NCI-H128 (cell line): ENCODE data around the gene LMTK3.
"Not testable (repeated sequence)": the region's sequence is repeated elsewhere in the genome, so short reads cannot be mapped to it uniquely, and the experiment has no call there.

Experiments used
- DNase-seq: peaks from one replicate; lab custom pipeline; 2025; ENCODE audit not compliant: unreplicated experiment; lab: John Stamatoyannopoulos, UW

LMTK3 gene

DNA sequence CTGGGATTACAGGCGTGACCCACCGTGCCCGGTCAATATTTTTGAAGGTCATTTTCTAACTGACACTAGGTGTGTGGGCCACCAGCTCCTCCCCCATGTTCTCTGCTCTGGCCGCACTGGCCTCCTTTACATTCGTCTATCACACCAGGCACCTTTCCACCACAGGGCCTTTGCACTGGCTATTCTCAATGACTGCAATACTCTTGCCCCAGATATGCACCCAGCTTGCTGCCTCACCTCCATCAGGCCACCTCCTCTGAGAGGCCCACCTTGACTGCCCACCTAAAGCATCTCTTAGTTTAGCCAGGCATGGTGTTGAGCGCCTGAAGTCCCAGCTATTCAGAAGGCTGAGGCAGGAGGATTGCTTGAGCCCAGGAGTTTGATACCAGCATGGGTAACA, 30.2 kb upstream of the LMTK3 start:
- no peak for DNase-seq

- DNase-seq: no peak
These were observed 28.5 kb upstream of the LMTK3 start for GRCh38 chr19:48540110-48540509.

DNA sequence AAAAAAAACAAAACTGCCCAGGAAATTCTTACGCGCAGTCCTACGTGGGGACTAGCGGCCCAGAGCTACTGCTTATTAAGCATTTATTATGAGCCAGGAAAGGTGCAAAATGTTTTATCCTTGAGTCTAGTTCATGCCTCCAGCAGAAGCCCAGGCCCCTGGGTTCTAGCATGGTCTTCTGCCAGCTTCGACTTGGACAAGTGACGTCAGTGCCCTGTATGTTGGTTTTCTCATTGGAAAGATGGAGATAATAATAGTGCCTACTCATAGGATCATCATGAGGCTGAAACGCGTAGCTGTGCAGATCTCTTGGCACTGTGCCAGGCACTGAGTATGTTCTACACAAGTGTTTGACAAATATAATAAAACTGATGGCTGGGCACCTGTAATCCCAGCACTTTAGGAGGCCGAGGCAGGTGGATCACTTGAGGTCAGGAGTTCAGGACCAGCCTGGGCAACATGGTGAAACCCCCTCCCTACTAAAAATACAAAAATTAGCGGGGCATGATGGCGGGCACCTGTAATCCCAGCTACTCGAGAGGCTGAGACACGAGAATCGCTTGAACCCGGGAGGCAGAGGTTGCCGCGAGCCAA, 28.0 kb upstream of the LMTK3 start:
- peak; percentile 33 for DNase-seq

- not testable (repeated sequence) for DNase-seq
These were observed 26.4 kb upstream of the LMTK3 start for GRCh38 chr19:48538057-48538456.

DNA sequence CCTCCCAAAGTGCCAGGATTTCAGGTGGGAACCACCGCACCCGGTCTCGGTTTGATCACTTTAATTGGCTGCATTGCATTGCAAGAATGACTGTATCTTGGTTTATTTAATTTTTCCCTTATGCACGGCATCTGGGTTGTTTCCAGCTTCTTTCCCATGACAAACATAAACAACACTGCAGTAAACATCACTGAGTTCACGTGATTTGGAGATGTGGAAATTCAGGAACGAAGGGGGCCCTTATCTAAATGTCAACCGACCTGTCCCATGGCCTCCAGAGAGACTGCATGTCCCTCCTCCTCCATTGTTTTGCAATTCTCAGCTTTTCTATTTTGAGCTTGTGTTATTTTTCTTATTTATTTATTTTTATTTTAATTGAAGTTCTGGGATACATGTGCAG, 25.9 kb upstream of the LMTK3 start:
- DNase-seq: no peak

- no peak for DNase-seq
These were observed 22.1 kb upstream of the LMTK3 start for GRCh38 chr19:48533770-48534169.

DNA sequence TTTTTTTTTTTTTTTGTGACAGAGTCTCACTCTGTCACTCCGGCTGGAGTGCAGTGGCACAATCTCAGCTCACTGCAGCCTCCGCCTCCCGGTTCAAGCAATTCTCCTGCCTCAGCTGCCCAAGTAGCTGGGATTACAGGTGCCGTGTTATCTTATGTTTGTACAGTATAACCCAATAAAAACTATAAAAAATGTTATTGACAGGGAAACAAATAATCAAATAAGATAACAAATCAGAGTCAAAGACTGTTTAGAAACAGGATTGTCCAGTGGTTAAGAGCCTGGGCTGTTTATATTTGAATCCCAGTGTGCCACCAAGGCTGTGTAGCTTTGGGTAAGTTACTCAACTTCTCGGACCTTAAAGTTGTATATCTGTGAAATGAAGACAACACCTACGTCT, 19.1 kb upstream of the LMTK3 start:
- no peak for DNase-seq

GRCh38 chr19:48530066-48530720, 18.6 kb upstream of the LMTK3 start:
- no peak for DNase-seq

GRCh38 chr19:48529156-48529555, 17.5 kb upstream of the LMTK3 start:
- DNase-seq: no peak

DNA sequence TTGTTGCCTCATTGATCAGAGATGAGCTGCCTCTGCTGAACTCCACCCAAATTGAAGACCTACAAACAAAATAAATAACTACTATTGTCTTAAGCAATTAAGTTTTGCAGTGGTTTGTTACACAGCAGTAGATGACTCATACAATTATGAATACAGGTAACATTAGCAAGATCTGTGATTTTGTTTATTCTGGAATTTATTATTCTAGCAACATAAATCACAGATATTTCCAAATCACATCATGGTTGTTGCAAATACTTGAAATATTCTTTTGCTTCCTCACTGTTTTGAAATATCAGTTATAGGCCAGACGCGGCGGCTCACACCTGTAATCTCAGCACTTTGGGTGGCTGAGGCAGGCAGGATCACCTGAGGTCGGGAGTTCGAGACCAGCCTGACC, 13.1 kb upstream of the LMTK3 start:
- no peak for DNase-seq

GRCh38 chr19:48524221-48524620, 12.6 kb upstream of the LMTK3 start:
- no peak for DNase-seq

DNA sequence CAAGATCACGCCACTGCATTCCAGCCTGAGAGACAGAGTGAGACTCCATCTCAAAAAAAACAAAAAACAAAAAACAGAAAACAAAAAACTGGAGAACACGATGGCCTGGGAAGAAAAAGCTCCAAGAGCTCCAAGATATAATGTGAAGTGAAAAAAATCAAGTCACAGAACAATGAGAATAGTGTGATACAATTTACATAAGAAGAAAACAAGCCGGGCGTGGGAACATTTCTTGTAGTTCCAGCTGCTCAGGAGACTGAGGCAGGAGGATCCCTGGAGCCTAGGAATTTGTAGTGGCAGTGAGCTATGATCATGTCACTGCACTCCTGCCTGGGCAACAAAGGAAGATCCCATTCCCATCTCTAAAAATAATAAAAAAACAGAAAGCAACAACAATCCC, 8.5 kb upstream of the LMTK3 start:
- no peak for DNase-seq

- not testable (repeated sequence) for DNase-seq
These were observed 7.8 kb upstream of the LMTK3 start for GRCh38 chr19:48519426-48519825.

DNA sequence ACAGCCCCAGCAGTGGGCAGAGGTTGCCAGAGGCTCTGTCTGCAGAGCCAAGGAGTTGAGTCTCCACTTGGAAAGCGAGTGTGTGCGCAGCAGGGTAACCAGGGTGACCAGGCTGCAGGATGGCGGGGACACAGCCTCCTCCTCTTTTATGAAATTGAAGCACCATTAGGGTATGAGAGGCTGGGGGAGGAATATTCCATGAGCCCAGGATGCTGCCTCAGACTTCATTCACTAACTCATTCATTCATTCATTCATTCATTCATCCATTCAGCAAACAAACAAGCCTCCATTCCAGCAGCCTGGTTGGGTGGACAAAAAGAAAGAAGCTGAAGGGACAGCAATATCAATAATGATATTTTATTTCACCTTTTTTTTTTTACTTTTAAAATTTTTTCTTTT, 6.6 kb upstream of the LMTK3 start:
- no peak for DNase-seq

DNA sequence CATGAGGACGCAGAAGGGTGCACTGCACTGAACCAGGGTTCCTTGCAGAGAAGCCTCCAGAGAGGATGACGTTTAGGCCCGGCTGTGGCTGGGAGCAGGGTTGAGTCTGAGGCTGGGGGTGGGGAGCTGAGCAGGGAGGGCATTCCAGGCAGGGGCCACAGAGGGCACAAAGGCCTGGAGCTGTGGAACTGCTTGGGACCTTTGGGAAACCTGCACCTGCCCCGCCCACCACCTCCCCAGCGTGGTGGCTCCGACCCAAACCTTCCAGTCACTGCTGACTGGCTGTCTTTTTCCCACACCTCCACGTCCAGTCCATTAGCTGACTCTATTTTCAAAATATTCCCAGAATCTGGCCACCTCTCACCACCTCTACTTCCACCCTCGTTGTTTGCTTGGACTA, 4.9 kb upstream of the LMTK3 start:
- no peak for DNase-seq

- no peak for DNase-seq
These were observed 2.5 kb upstream of the LMTK3 start for GRCh38 chr19:48514123-48514458.

DNA sequence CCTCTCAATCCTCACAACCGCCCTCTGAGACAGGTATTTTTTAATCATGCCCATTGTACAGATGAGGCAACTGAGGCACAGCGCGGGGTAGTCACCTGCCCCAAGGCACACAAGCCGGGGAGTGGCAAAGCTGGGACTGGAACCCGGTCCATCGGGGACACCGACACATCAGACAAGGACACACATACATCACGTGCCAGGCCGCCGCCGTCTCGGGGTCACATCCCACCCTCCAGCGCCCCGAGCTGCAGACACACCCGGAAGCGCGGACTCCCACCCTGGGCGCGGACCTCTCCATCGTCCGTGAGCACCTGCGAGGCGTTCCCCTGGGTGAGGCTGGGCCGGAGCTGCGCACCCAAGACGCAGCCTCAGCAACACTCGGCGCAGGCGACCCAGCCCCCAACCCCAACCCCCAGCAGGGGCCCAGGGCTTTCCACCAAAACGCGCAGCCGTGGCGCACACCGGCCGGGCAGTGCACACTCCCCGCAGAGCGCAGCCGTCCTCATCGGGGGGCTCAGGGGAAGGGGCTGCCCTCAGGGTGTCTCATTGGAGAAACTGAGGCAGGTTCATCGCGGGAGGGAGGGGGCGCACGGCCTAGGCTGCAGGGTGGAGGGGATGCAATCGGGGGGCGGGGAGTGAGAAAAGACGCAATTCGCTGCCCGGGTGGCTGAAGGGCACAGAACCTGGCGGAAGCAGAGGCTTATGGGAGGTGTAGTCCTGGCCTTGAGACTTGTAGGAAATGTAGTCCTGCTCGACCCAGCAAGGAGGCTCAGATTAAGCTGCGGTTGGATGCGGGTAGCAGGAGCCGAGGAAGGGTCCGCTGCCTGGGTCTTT, 1.9 kb upstream of the LMTK3 start:
- DNase-seq: peak; percentile 27

GRCh38 chr19:48512504-48513288, 1.1 kb upstream of the LMTK3 start:
- DNase-seq: no peak

DNA sequence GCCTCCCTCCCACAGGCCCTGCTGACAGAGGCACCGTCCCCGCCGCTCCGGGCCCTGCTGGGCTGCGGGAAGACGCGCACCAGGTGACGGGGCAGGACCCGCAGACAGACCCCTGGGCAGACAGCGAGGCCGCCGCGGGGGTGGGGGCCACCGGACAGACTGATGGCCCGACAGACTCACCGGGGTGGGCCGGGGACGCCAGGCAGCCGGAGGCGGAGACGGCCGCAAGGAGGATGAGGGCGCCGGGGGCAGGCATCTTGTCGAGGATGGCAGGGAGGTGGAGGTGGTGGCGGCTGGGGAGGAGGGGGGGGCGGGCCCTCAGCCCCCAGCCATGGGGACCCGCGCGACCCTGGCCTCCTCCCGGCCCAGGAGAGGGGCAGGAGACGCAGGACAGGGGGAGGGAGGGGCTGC, 309 bp downstream of the LMTK3 start:
- no peak for DNase-seq

DNA sequence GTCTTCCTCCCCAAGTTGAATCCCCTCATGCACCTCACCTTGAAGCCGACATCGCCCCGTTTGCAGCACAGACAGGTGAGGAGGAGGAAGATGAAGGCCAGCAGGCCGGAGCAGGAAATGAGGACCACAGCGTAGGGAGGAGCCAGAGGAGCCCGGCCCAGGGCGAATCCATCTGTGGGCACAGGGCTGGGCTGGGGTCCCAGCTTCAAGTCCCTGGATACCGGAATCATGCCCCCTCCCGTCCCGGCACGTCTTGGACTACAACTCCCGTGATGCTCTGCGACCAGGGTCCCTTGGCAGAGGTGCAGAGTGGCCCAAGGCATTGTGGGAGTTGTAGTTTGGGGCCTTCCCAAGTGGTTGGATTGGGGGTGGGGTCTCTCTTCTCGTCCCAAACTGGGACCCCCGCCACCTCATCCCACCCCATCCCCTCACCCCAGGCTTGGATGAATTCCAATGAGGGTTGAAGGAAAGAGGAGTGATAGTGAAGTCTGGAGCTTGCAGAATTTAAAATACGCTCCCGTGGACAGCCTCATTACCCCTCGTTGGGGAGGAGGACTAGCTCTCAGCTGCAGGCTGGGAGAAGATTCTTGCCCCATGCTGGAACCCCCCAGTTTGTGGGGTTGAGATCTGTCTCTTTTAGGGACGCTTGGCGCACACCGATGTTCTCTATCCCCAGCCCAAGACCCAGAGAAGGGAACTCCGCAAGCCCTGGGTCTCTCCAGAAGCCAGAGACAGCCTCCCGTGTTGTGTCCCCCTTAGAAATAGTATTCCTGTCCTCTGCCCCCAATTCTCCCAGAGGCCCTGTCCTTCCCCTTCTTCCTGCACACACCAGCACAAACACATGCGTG, 990 bp downstream of the LMTK3 start:
- no peak for DNase-seq
